GM12875 (cell line): ENCODE results near the gene AGAP3.

Experiments
- H3K4me3 ChIP-seq: one replicate; pipeline ENCODE4 v1.5.1; 2011; ENCODE audit warnings: low read depth, low read length, control low read depth
- CTCF ChIP-seq: IDR thresholded peaks from 2 replicates; pipeline ENCODE4 v1.5.1; 2011; ENCODE audit warnings: low read depth, mild to moderate bottlenecking, control low read depth, inconsistent platforms, low read length, moderate library complexity, borderline replicate concordance; ENCODE audit not compliant: insufficient read depth

The AGAP3 gene

GRCh38 chr7:151099486-151100211 is 13.4 kb downstream of the AGAP3 start:
- no peak for TF ChIP-seq CTCF
- no peak overlapping the region for H3K4me3 ChIP-seq

DNA sequence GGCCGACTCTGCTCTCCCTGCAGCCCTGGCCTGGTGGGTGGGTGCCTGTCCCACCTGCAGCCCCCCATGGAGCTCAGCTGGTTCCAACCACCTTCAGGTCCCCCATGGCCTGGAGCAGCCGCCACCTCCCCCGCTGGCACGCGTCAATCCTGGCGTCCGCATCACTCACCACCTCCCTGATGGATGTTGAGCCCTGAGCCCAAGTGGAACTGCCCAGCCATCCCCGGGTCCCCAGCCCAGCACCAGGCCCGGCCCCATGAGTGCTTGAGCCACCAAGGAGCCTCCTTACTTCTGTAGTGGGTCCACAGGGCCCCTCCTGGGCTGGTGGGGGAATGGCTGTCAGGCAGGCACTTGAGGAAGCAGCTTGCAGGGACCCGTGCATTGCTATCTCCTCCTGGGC is 14.6 kb downstream of the AGAP3 start:
- TF ChIP-seq CTCF: no peak
- H3K4me3 ChIP-seq: no peak overlapping the region

- no peak overlapping the region for H3K4me3 ChIP-seq
- no peak for TF ChIP-seq CTCF
Measured at GRCh38 chr7:151101621-151102396, 15.5 kb downstream of the AGAP3 start.

- H3K4me3 ChIP-seq: no peak overlapping the region
- TF ChIP-seq CTCF: no peak
Measured at GRCh38 chr7:151102991-151103390, 16.7 kb downstream of the AGAP3 start.

DNA sequence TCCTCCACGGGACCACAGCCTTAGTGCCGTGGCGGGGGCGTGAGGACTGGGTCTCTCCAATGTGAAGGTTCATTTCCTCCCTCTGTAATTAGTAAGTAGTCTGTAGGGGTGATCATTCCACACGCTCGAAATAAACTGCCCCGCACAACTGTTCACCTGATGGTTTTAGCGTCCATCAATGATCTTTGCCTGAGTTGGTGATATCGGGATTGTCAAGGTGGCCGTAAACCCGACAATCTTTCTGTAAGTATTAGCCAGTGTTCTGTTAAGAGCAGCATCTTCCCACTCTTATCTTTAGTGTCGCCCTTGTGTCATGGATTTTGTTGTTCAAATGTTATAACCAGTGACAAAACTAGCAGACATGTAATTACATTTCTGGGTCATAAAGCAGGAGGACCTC is 17.7 kb downstream of the AGAP3 start:
- no peak overlapping the region for H3K4me3 ChIP-seq
- no peak for TF ChIP-seq CTCF

DNA sequence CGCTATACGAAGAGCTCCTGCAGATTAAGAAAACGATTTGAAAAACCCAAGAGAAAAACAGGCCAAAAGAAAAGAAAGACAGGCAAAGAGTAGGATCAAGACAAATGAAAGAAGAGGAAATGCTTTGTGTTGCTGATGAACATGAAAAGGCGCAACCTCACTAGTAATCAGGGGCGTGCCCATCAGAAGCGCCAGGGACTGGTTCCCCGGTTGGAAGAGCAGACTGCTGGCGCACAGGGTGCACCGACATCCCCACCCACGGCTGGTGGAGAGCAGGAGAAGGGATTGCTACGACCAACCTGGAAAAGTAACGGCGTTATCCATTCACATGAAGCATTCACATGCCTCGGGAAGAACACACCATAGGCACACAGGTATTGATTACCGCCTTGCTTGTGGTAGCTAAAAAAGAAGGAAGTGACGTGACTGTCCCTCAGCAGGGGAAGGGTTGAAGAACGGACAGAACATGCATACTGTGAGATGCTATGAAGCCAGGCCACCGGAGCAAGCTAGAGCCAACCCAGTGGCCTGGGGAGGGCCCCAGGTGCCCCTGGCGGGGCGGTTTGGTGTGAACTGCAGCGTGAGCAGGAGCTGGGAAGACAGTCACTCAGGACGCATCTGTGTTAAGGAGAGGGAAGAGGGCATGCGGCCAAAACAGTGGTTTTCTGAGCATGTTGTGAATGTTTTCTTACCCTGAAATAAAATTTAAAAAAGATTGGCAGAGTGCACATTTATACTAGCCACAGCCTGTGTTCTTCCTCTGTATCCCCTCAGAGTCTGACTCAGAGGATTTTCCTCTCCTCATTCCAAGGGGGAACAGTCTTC is 18.3 kb downstream of the AGAP3 start:
- TF ChIP-seq CTCF: no peak
- H3K4me3 ChIP-seq: no peak overlapping the region
